Liver (tissue), 9 donors: Measurements from ENCODE around the gene RIPK1. TPM values are rescaled to one million over a fixed set of nuclear protein-coding genes. Genes with fewer than 3 reads are reported as not detected.

ENCODE experiments used
- DNase-seq: peaks from one replicate; pipeline ENCODE4 v3.0.0-alpha.2; 2017; ENCODE audit warnings: low spot score
- H3K27ac ChIP-seq, 2 donors: one replicate each; pipeline ENCODE4 v1.7.0; 2013; ENCODE audit warnings: inconsistent platforms in 2 of 2, low read length in 2 of 2, control low read depth in 1 of 2, low read depth in 1 of 2, mild to moderate bottlenecking in 1 of 2
- H3K27me3 ChIP-seq, 4 donors: one replicate each; pipeline versions ENCODE4 v1.6.1 to v1.7.0; 2013; ENCODE audit warnings: low read length in 3 of 4, inconsistent platforms in 1 of 4, mild to moderate bottlenecking in 1 of 4, moderate library complexity in 1 of 4; ENCODE audit not compliant: control insufficient read depth in 4 of 4, insufficient read depth in 4 of 4
- H3K36me3 ChIP-seq, 4 donors: one replicate each; pipeline versions ENCODE4 v1.6.1 to v1.7.0; 2013; ENCODE audit warnings: low read length in 3 of 4, mild to moderate bottlenecking in 3 of 4, low read depth in 1 of 4, moderate library complexity in 1 of 4; ENCODE audit not compliant: control insufficient read depth in 4 of 4, insufficient read depth in 3 of 4
- H3K4me1 ChIP-seq, 4 donors: one replicate each; pipeline versions ENCODE4 v1.6.1 to v1.7.0; 2013; ENCODE audit warnings: low read length in 3 of 4, mild to moderate bottlenecking in 3 of 4, moderate library complexity in 1 of 4; ENCODE audit not compliant: control insufficient read depth in 4 of 4, insufficient read depth in 4 of 4
- H3K4me3 ChIP-seq, 3 donors: one replicate each; pipeline versions ENCODE4 v1.6.1 to v1.7.0; 2013; ENCODE audit warnings: low read length in 3 of 3, control low read depth in 1 of 3, low read depth in 1 of 3, mild to moderate bottlenecking in 1 of 3
- H3K9ac ChIP-seq, 2 donors: one replicate each; pipeline ENCODE4 v1.7.0; 2013; ENCODE audit warnings: low read length in 2 of 2, mild to moderate bottlenecking in 2 of 2, moderate library complexity in 2 of 2, control low read depth in 1 of 2, low read depth in 1 of 2
- H3K9me3 ChIP-seq, 4 donors: one replicate each; pipeline versions ENCODE4 v1.6.1 to v1.7.0; 2013; ENCODE audit warnings: low read length in 3 of 4; ENCODE audit not compliant: control insufficient read depth in 4 of 4
- ATF3 ChIP-seq: IDR thresholded peaks from 2 replicates; pipeline ENCODE4 v1.6.1; 2016; ENCODE audit warnings: antibody characterized with exemption
- EGR1 ChIP-seq, 2 donors: IDR thresholded peaks; 2 replicates each; pipeline ENCODE4 v1.6.1; 2016 to 2018; ENCODE audit warnings: antibody characterized with exemption in 2 of 2, low read depth in 2 of 2
- FOXA2 ChIP-seq: IDR thresholded peaks from 2 replicates; pipeline ENCODE4 v1.6.1; 2016; ENCODE audit warnings: antibody characterized with exemption
- GABPA ChIP-seq, 2 donors: IDR thresholded peaks in 1 of 2; conservative IDR thresholded peaks in 1 of 2; 2 replicates each; pipeline ENCODE4 v1.6.1; 2016; ENCODE audit warnings: antibody characterized with exemption in 2 of 2, mild to moderate bottlenecking in 1 of 2, moderate library complexity in 1 of 2
- HNF4A ChIP-seq, 2 donors: conservative IDR thresholded peaks; 2 replicates each; pipeline ENCODE4 v1.6.1; 2016; ENCODE audit warnings: antibody characterized with exemption in 2 of 2, mild to moderate bottlenecking in 2 of 2
- HNF4G ChIP-seq: IDR thresholded peaks from 2 replicates; pipeline ENCODE4 v1.6.1; 2016; ENCODE audit warnings: antibody characterized with exemption
- JUND ChIP-seq, 2 donors: IDR thresholded peaks; 2 replicates each; pipeline ENCODE4 v1.6.1; 2016; ENCODE audit warnings: antibody characterized with exemption in 2 of 2
- MAX ChIP-seq: IDR thresholded peaks from 2 replicates; pipeline ENCODE4 v1.6.1; 2016; ENCODE audit warnings: antibody characterized with exemption
- NR2F2 ChIP-seq: IDR thresholded peaks from 2 replicates; pipeline ENCODE4 v1.6.1; 2016; ENCODE audit warnings: antibody characterized with exemption
- RAD21 ChIP-seq, 2 donors: IDR thresholded peaks; 2 replicates each; pipeline ENCODE4 v1.6.1; 2016; ENCODE audit warnings: antibody characterized with exemption in 2 of 2, mild to moderate bottlenecking in 2 of 2
- REST ChIP-seq: IDR thresholded peaks from 2 replicates; pipeline ENCODE4 v1.6.1; 2016; ENCODE audit warnings: antibody characterized with exemption, mild to moderate bottlenecking
- RXRA ChIP-seq, 2 donors: IDR thresholded peaks; 2 replicates each; pipeline ENCODE4 v1.6.1; 2017 to 2018; ENCODE audit warnings: antibody characterized with exemption in 2 of 2, mild to moderate bottlenecking in 1 of 2
- SP1 ChIP-seq: IDR thresholded peaks from 2 replicates; pipeline ENCODE4 v1.6.1; 2018; ENCODE audit warnings: antibody characterized with exemption, mild to moderate bottlenecking
- TAF1 ChIP-seq: conservative IDR thresholded peaks from 2 replicates; pipeline ENCODE4 v1.6.1; 2016; ENCODE audit warnings: antibody characterized with exemption, mild to moderate bottlenecking
- YY1 ChIP-seq: IDR thresholded peaks from 2 replicates; pipeline ENCODE4 v1.6.1; 2016; ENCODE audit warnings: antibody characterized with exemption, mild to moderate bottlenecking
- ZBTB33 ChIP-seq: IDR thresholded peaks from 2 replicates; pipeline ENCODE4 v1.6.1; 2016; ENCODE audit warnings: antibody characterized with exemption
- WGBS: extraction: QIAGEN DNeasy Blood & Tissue Kit; methylation state at CpG from one replicate; pipeline ENCODE4 v1.1.7; 2013; 5-methylcytosine and 5-hydroxymethylcytosine counted together
- polyA plus RNA-seq, 2 donors: library from polyadenylated mRNA; stranded (reverse) in 1 of 2; unstranded in 1 of 2; fragments of 200-250 nt in 1 of 2; fragments of >200 nt in 1 of 2; fragmentation: Nextera tagmentation in 1 of 2; extraction: Ambion mirVana in 1 of 2; gene quantifications; one replicate each; pipeline versions ENCODE4 v1.2.1 to v1.2.3, GENCODE V29; 2013 to 2015
- total RNA-seq, 2 donors: library from RNA; depleted of rRNA; stranded (reverse); fragments of >200 nt; gene quantifications; one replicate each; pipeline ENCODE4 v1.2.3, GENCODE V29; 2014
- TF ChIP-seq, protein P1 (sequence below): fragments of 150-350 bp; IDR thresholded peaks from 2 replicates; pipeline ENCODE4 v1.5.1; 2017; ENCODE audit warnings: improper control_type of control experiment, low read depth, low read length; ENCODE audit not compliant: missing input control
- donor health status: healthy.
- donor health status: healthy.
- donor health status: healthy.
- donor health status: healthy.
- donor health status: healthy.

The RIPK1 gene
- total and polyA plus RNA-seq, 4 donors, result 6.7 to 27.2 (median 13.3) TPM

- no peak for DNase-seq
- H3K27ac ChIP-seq, result no peak overlapping the region
- H3K36me3 ChIP-seq, result no peaks in the 10 kb centered on the region
- H3K9me3 ChIP-seq, result no peaks in the 10 kb centered on the region
- TF ChIP-seq SP1, result no peak
- no peak for TF ChIP-seq ATF3
- no peak for TF ChIP-seq YY1
- no peak for TF ChIP-seq MAX
- no peak for TF ChIP-seq ZBTB33
- no peak for TF ChIP-seq HNF4A (conservative IDR thresholded peaks at IDR 0.05)
- TF ChIP-seq, protein P1, sequence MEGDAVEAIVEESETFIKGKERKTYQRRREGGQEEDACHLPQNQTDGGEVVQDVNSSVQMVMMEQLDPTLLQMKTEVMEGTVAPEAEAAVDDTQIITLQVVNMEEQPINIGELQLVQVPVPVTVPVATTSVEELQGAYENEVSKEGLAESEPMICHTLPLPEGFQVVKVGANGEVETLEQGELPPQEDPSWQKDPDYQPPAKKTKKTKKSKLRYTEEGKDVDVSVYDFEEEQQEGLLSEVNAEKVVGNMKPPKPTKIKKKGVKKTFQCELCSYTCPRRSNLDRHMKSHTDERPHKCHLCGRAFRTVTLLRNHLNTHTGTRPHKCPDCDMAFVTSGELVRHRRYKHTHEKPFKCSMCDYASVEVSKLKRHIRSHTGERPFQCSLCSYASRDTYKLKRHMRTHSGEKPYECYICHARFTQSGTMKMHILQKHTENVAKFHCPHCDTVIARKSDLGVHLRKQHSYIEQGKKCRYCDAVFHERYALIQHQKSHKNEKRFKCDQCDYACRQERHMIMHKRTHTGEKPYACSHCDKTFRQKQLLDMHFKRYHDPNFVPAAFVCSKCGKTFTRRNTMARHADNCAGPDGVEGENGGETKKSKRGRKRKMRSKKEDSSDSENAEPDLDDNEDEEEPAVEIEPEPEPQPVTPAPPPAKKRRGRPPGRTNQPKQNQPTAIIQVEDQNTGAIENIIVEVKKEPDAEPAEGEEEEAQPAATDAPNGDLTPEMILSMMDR, result no peak
- no peak for TF ChIP-seq RAD21 (IDR thresholded peaks at IDR 0.05)
- TF ChIP-seq REST, result no peak
- TF ChIP-seq TAF1, result no peak
- TF ChIP-seq FOXA2, result no peak
- no peak for TF ChIP-seq JUND (IDR thresholded peaks at IDR 0.05)
- no peak for TF ChIP-seq RXRA (IDR thresholded peaks at IDR 0.05)
- no peak overlapping the region for H3K9ac ChIP-seq
- H3K4me1 ChIP-seq, result no peaks in the 10 kb centered on the region
- H3K27me3 ChIP-seq, result no peaks in the 10 kb centered on the region
- 96% methylated on average over 5 of the region's 5 CpGs for WGBS
- no peak overlapping the region for H3K4me3 ChIP-seq
These were observed 34.6 kb upstream of the RIPK1 start for GRCh38 chr6:3033652-3034051.

GRCh38 chr6:3035397-3035796 is 32.9 kb upstream of the RIPK1 start:
- 75% methylated on average over 5 of the region's 5 CpGs for WGBS
- TF ChIP-seq YY1 (no peak), NR2F2 (no peak), GABPA (IDR thresholded peaks at IDR 0.05 in 1 of 2, conservative IDR thresholded peaks at IDR 0.05 in 1 of 2) (no peak), HNF4G (no peak), SP1 (no peak), RXRA (IDR thresholded peaks at IDR 0.05) (no peak), EGR1 (IDR thresholded peaks at IDR 0.05; ENCODE audit: low read depth in 2 of 2) (no peak), ATF3 (no peak)

More at GRCh38 chr6:3035397-3035796, 32.9 kb upstream of the RIPK1 start:
- DNase-seq, result no peak
- Histone ChIP-seq H3K27ac (no peak overlapping the region), H3K27me3 (no peaks in the 10 kb centered on the region), H3K4me1 (no peaks in the 10 kb centered on the region), H3K9me3 (no peaks in the 10 kb centered on the region), H3K36me3 (no peaks in the 10 kb centered on the region), H3K4me3 (no peak overlapping the region), H3K9ac (no peak overlapping the region)
